Activated CD4-positive, alpha-beta T cell treated with anti-CD3 and anti-CD28 coated beads, Interleukin-2, amount 50 U/mL, for 24 hours (primary cell): ENCODE data around the gene GPR161.
A peak's percentile ranks its signal among the peaks of the same experiment; 100 is the strongest.
"Not testable (repeated sequence)": the region's sequence is repeated elsewhere in the genome, so short reads cannot be mapped to it uniquely, and the experiment has no call there.

ENCODE experiments used
- DNase-seq, 2 donors: peaks; one replicate each; pipeline ENCODE4 v3.0.0-alpha.2; 2020; ENCODE audit warnings: low read depth in 1 of 2, low spot score in 1 of 2

Gene GPR161

GRCh38 chr1:168136709-168137514 is at the start of gene GPR161:
Gene GPR161, minus strand, starts transcription at chr1:168136930. Its CDS starts 32,080 bp downstream, at chr1:168104850.
- DNase-seq = no peak

- not testable (repeated sequence) for DNase-seq
Observed at GRCh38 chr1:168181063-168181720, 44.5 kb upstream of the GPR161 start.

GRCh38 chr1:168180148-168180524 is 43.4 kb upstream of the GPR161 start:
- no peak for DNase-seq

- no peak for DNase-seq
Observed at GRCh38 chr1:168179438-168180147, 42.9 kb upstream of the GPR161 start.

- DNase-seq = peak; percentile 92
Observed at GRCh38 chr1:168178638-168179437, 42.1 kb upstream of the GPR161 start, which contains the start of gene TIPRL. Gene TIPRL, plus strand, starts transcription at chr1:168178962. Its CDS starts 116 bp downstream, at chr1:168179078.

- DNase-seq = no peak
Observed at GRCh38 chr1:168178227-168178637, 41.5 kb upstream of the GPR161 start.

- DNase-seq = no peak
Observed at GRCh38 chr1:168172250-168172915, 35.7 kb upstream of the GPR161 start.

GRCh38 chr1:168170564-168171508 is 34.1 kb upstream of the GPR161 start:
- DNase-seq = no peak

GRCh38 chr1:168167806-168168205 is 31.1 kb upstream of the GPR161 start:
- no peak for DNase-seq

- DNase-seq = no peak
Observed at GRCh38 chr1:168164771-168165170, 28.0 kb upstream of the GPR161 start.

GRCh38 chr1:168163670-168164069 is 26.9 kb upstream of the GPR161 start:
- DNase-seq = no peak

- no peak for DNase-seq
Observed at GRCh38 chr1:168161459-168161858, 24.7 kb upstream of the GPR161 start.

- DNase-seq = no peak
Observed at GRCh38 chr1:168159979-168160378, 23.2 kb upstream of the GPR161 start.

- DNase-seq = no peak
Observed at GRCh38 chr1:168159251-168159650, 22.5 kb upstream of the GPR161 start.

- no peak for DNase-seq
Observed at GRCh38 chr1:168157638-168158037, 20.9 kb upstream of the GPR161 start.

- no peak for DNase-seq
Observed at GRCh38 chr1:168155910-168156309, 19.2 kb upstream of the GPR161 start.

GRCh38 chr1:168154707-168155106 is 18.0 kb upstream of the GPR161 start:
- DNase-seq = not testable (repeated sequence)

- DNase-seq = no peak
Observed at GRCh38 chr1:168151935-168152334, 15.2 kb upstream of the GPR161 start.

GRCh38 chr1:168150283-168150682 is 13.6 kb upstream of the GPR161 start:
- DNase-seq = no peak
